HG02571 (cell line): Measurements from ENCODE around the gene F2RL1.
"Not testable (repeated sequence)": the region's sequence is repeated elsewhere in the genome, so short reads cannot be mapped to it uniquely, and the experiment has no call there.

Experiments
- ATAC-seq: cut with Tn5 transposase; IDR thresholded peaks from one replicate; pipeline ENCODE4 v1.9.1; 2021; ENCODE audit warnings: mild to moderate bottlenecking, moderate library complexity; ENCODE audit not compliant: unreplicated experiment

Gene F2RL1

DNA sequence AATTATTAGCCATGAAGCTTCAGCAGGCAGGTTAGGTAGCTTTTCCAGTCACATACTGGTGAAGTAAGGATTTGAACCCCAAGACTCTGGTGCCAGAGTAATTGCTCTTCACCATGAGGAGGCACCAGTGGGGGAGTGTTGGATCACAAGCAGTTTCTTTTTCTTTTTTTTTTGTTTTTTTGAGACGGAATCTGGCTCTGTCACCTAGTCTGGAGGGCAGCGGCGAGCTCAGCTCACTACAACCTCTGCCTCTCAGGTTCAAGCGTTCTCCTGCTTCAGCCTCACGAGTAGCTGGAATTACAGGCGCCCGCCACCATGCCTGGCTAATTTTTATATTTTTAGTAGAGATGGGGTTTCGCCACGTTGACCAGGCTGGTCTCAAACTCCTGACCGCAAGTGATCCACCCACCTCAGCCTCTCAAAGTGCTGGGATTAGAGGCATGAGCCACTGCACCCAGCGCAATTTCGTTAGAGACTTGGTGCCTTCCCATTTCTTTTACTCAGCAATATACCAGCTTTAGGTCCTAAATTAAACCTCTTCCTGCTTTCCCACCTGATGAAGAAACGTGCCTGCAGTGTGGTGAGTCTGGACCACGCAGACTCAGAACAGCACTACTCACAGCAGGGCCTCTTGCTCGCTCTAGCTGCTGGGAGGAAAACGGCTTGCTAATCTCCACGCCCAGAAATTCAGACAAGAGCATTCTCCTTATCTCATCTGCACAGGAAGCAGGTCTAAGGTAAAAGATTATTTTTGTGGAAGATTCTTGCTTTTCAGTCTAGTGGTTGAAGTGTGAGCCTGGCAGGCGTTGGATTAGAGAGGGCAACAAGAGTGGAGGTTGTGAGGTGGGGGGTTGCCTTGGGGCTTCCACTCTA is 30.8 kb downstream of the F2RL1 start, which contains the start of gene S100Z:
Gene S100Z (plus strand): TSS at position 596 of the 873 bp plus-strand sequence. CDS start 25,346 bp downstream, outside the sequence.
- ATAC-seq: no peak

DNA sequence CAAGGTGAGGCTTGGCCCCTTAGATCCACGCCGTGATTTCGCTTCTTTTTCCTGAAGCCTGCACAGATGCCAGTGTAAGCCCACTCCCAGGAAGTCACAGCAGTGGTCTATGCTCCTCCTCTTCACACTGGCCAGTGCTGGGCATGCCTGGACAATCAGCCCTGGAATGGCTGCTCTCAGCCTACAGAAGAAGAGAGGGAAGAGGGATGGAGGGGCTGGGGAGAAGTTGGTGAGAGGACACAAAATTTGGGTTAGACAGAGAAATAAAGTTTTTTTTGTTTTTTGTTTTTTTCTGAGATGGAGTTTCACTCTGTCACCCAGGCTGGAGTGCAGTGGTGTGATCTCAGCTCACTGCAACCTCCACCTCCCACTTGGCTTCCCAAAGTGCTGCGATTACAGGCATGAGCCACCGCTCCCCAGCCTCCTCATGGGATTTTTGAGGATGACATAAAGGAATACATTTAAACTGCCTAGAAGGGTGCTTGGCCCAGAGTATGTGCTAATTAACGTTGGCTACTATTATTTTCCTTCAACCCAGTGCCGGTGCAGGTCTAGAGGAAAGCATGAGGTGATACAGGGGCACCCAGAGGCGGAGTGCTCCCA is 31.8 kb downstream of the F2RL1 start:
- ATAC-seq: no peak

DNA sequence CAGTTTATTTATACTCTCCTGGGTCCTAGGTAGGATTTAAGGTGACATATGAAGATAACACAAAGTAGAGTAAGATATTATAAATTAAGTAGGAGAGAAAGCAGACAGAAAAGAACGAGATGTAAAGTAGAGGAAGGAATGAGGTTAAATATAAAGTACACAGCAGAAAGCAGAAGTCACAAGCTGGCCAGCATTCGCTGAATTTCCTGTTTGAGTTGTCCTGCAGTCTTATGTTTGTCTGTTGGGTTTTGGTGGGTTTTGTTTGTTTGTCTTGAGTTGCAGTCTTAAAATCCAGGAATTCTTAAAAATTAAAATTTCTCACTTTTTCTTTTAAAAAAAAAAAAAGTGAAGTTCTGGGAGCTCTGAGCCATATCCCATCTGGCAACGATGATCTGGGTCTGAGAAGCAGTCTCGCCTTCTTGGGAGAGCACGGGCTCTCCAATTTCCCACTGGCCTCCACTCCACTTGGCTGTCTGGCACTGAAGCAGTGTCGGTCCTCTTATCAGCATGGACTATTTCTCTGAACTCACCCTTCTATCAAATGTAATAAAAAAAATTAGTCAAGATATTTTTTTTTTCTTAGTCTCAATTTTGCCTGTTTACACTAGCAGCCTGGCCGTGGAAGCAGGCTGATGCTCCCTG is 33.0 kb downstream of the F2RL1 start:
- ATAC-seq: no peak

DNA sequence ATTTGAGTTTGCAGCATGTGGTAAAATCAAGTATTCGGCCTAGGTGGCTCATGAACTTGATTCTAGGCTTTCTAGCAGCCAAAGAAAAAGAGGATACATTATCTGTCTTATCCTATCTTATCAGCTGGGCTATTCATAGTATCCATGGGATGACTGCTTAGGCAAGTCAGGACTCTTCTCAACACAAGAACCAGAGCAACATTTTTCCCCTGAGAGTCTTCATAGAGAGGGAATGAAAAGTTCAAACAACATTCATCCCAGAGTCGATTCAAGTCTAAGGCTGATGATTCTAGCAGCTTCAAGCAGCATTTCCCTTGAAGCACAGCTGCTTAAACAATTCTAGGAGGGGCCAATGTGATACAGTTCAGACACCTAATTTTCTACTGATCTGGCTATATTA is 33.9 kb downstream of the F2RL1 start:
- no peak for ATAC-seq

DNA sequence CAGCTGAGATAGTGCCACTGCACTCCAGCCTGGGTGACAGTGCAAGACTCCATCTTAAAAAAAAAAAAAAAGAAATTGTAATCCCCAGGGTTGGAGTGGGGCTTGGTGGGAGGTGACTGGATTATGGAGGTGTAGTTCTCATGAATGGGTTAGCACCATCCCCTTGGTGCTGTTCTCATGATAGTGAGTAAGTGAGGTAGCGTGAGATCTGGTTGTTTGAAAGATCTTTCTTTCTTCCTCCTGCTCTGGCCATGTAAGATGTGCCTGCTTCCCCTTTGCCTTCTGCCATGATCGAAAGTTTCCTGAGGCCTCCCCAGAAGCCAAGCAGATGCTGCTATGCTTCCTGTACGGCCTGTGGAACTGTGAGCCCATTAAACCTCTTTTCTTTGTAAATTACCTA is 34.9 kb downstream of the F2RL1 start:
- not testable (repeated sequence) for ATAC-seq

DNA sequence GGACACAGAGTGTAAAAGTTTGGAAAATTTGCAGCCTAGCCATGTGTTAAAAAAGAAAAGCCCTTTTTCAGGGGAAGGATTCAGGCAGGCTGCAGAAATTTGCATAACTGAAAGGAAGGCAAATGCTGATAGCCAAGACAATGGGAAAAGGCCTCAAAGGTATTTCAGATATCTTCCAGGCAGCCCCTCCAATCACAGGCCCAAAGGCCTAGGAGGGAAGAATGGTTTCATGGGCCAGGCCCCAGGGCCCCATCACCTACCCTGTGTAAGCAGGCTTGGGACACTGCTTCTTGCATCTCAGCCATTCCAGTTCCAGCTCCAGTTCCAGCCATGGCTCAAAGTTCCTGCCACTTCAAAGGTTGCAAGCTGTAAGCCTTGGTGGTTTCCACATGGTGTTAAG is 35.8 kb downstream of the F2RL1 start:
- ATAC-seq: no peak

DNA sequence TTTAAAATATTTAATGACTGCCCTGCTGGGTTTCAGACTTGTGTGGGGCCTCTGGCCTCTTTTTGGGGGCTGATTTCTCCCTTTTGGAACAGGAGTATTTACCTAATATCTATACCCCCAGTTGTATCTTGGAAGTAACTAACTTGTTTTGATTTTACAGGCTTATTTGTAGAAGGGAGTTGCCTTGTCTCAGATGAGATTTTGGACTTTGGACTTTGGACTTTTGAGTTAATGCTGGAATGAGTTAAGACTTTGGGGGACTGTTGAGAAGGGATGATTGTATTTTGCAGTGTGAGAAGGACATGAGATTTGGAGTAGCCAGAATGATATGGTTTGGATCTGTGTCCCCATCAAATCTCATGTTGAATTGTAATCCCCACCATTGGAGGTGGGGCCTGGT is 36.7 kb downstream of the F2RL1 start:
- ATAC-seq: not testable (repeated sequence)

DNA sequence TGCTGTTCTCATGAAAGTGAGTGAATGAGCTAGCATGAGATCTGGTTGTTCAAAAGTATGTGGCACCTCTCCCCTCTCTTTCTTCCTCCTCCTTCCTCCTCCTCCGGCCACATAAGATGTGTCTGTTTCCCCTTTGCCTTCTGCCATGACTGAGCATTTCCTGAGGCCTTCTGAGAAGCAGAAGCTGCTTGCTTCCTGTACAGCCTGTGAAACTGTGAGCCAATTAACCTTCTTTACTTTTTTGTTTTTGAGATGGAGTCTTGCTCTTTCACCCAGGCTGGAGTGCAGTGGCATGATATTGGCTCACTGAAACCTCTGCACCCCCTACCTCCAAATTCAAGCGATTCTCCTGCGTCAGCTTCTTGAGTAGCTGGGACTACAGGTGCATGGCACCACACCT is 37.1 kb downstream of the F2RL1 start:
- ATAC-seq: no peak

DNA sequence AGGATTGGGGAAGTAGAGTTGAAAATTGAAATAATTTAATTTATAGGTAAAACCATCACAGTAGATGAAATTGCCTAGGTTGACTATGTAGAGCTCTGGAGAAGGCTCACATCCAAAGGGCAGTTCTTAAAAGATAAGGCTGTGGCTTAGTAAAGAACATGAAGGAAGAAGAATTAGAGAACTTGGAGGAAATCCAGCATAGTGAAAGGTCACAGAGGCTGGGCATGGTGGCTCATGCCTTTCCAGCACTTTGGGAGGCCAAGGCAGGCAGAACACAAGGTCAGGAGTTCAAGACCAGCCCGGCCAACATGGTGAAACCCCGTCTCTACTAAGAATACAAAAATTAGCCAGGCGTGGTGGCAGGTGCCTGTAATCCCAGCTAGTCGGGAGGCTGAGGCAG is 38.0 kb downstream of the F2RL1 start:
- ATAC-seq: not testable (repeated sequence)

DNA sequence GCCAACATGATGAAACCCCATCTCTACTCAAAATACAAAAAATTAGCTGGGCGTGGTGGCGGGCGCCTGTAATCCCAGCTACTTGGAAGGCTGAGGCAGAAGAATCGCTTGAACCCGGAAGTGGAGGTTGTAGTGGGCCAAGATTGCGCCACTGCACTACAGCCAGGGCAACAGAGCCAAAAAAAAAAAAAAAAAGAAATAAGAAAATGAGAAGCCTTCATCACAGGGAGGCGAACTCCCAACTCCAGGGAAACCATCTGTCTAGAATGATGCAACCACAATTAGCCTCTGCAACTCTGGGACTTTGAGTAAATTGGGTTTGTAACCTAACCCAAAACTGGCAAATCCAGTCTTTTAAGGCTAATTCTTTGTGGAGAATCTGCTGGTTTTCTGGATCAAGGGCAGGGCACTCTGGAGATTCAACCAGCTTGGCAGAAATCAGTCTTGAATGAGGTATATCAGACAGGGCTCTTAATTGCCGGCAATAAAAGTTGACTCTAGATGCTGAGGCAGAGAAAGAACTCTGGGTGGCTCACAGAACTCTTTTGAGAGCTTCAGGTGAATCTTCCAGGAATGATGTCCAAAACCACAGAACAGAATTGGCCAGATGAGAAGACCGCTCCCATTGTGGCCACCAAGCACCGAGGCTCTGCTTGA is 40.9 kb downstream of the F2RL1 start:
- ATAC-seq: no peak

DNA sequence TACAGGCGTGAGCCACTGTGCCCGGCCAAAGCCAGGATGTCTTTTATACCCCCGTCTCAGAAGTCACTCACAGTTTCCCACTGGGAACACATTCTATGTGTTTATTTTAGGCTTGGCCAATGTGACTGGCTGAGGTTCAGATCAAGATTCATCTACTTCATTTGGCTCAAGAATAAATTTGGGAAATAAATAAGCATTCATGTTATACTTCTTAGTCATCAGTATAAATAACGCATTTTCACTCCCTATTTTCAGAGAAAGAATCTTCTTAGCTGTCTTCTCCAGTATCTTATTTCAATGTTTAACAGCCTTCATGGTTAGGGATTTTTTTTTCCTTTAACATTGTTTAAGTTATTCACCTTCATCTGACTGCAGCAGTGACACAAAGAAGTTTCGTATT is 42.8 kb downstream of the F2RL1 start:
- no peak for ATAC-seq

DNA sequence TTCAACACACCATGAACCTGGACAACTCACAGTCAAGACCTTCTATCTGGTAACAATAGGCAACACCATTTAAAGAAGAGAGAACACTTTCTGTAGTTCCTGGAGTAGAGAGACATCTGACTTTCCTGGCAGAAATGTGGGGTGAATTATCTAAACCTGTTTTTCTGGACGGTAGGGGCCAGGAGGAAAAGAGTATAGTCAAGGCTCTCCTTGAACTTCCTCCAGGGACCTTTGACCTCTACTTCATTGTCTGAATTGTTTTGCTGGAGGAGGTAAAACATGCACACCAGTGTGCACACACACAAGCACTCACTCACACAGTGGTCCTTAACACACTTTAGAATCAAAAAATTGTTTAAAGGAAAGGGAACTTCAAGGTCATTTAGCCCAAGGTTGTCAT is 44.2 kb downstream of the F2RL1 start:
- ATAC-seq: no peak

DNA sequence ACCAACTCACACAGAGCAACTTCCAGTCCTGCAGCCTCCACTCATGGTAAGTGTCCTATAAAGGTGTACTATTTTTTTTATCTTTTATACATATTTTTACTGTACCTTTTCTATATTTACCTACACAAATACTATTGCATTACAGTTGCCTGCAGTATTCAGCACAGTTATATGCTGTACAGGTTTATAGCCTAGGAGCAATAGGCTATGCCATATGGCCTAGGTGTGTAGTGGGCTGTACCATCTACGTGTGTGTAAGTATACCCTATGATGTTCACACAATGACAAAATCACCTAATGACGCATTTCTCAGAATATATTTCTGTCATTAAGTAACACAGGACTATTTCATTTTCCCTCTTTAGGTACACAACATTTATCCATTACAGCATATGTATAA is 47.7 kb downstream of the F2RL1 start:
- ATAC-seq: no peak

DNA sequence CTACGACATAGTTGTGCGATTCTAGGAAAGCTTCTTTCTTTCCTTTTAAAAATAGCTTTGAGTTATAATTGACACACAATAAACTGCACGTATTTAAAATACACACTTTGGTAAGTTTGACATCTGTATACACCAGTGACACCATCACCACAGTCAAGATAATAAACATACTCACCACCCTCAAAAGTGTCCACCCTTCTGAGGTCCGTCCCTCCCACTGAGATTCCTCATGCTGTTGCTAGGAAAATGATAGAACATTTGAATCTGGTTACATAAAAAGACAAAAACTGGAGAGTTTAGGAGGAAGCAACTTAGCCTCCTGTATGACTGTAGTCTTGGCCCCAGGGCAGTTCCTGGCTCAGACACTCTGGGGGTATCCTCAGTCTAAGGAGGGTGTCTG is 48.2 kb downstream of the F2RL1 start:
- ATAC-seq: no peak

DNA sequence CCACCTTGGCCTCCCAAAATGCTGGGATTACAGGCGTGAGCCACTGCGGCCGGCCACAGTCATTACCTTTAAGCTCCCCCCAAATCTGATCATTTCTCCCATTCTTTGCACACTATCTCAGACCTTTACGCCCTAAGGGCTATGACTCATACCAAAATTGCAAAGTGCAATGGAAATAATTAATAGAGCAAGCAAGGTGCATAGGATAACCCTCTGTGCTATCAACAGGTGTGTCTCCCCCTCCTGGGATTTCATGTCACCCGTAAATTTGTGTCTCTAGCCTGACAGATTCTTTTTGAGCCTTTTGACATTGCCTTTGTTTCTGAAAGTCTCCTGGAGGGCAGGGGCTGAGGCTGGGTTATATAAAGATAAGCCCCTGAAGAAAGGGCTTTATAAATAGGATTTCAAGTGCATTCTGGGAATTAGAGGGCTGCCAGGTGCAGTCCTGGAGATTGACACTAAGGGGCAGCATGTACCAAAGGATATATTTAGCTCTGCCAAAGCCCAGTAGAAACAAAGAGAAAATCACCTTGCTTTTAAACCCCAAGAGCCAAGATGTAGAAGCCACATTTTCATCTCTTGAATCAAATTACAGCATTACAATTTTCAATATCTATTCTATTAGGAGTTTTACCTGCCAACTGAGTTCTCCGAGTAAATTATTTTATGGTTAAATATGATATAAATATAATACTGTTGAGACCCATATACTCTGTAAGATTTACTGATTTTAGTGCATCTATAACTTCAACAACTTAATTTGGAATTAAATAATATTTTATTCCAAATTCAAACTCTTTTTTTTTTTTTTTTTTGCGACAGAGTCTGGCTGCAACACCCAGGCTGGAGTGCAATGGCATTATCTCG is 49.2 kb downstream of the F2RL1 start:
- no peak for ATAC-seq

DNA sequence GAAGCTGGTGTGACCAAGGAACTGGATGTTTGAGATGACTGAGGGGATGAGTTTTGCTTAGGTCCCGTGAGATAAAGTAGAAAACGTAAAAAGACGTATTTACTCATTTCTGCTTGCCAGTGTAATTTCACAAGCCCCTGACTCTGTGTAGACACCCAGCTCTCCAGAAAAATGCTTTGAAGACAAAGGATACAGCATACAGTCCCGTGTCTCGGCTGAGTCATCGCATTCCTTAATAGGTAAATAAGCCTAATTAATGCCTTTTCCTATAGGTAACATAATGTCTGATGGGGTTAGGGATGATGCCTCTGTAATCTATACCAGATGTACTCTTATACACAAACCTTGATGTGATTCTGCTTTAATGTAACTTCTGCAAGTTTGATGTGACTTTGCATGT is 51.2 kb downstream of the F2RL1 start:
- ATAC-seq: no peak

DNA sequence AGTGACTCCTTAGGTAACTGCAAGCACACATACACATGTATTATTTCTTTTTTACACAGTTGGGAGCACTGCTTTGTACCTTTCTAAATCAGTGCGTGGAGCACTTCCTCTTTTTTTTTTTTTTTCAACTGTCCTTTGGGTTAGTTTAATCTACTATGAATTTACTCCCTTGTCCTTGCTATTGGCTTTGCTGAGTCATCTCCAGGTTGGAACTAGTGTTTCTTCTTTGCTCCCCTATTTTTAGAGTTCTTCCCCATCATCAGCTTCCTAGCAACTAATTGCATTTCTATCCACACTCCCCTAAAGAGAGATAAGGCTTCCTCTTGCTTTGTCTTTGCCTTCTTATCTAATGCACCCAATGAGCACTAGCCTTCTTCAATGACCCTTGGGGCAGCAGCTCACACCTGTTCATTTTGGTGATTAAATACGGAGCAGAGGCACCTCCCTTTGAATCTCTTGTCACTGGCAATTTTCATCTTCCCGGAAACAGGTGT is 55.3 kb downstream of the F2RL1 start:
- no peak for ATAC-seq
